Measurements from ENCODE around the gene SNX1. TPM values are rescaled to one million over a fixed set of nuclear protein-coding genes. Genes with fewer than 3 reads are reported as not detected.

Gene SNX1
- total and polyA plus RNA-seq, 2 of the 13 experiments (the other 11 are each of a cell fraction or from before 2014, with no cell fraction given): 29.3 to 60.1 TPM

- BruUV-seq (replicated peaks): TSS peak; percentile 31
- peak; percentile 76 for FAIRE-seq
- peak; percentile 74 for DNase-seq (ENCODE audit: low spot score)
- TF ChIP-seq SIN3A (IDR thresholded peaks at IDR 0.05; ENCODE audit: borderline replicate concordance, low read depth, low read length) (no peak), ZNF709 (CRISPR knock-in tag; IDR thresholded peaks at IDR 0.05) (0 out of 2 replicates have a peak, but pooled peaks have one; percentile 24), GATAD2A (CRISPR knock-in tag; IDR thresholded peaks at IDR 0.05) (peak; percentile 61), ZBTB33 (CRISPR knock-in tag; IDR thresholded peaks at IDR 0.05) (peak; percentile 77), RAD51 (IDR thresholded peaks at IDR 0.05; ENCODE audit: borderline replicate concordance) (peak; percentile 37; the same call in 1 of the 2 replicates), ZNF670 (CRISPR knock-in tag; IDR thresholded peaks at IDR 0.05; ENCODE audit: borderline replicate concordance) (no peak), ZNF501 (CRISPR knock-in tag; IDR thresholded peaks at IDR 0.05) (no peak), TFDP1 (CRISPR knock-in tag; IDR thresholded peaks at IDR 0.05; ENCODE audit: borderline replicate concordance) (peak; percentile 74; the same call in 1 of the 2 replicates), KLF13 (CRISPR knock-in tag; IDR thresholded peaks at IDR 0.05) (no peak), POGK (CRISPR knock-in tag; conservative IDR thresholded peaks at IDR 0.05) (no peak), NFYB (CRISPR knock-in tag; IDR thresholded peaks at IDR 0.05) (no peak), ZMAT5 (CRISPR knock-in tag; IDR thresholded peaks at IDR 0.05; ENCODE audit: borderline replicate concordance, low read depth) (no peak), ZGPAT (CRISPR knock-in tag; IDR thresholded peaks at IDR 0.05) (peak; percentile 60; the same call in 1 of the 2 replicates), SOX13 (IDR thresholded peaks at IDR 0.05) (no peak), SOX13 (CRISPR knock-in tag; conservative IDR thresholded peaks at IDR 0.05 in 1 of 2, IDR thresholded peaks at IDR 0.05 in 1 of 2) (peak in 1 of 2 experiments; percentile 50; a peak in 1 of 4 replicates), ZNF10 (CRISPR knock-in tag; IDR thresholded peaks at IDR 0.05; ENCODE audit: borderline replicate concordance, low read depth) (no peak)
These were observed 24.6 kb upstream of the SNX1 start for GRCh38 chr15:64070965-64071851.

More at GRCh38 chr15:64070965-64071851, 24.6 kb upstream of the SNX1 start:
- 54% methylated on average over 8 of the region's 8 CpGs for WGBS (ENCODE audit: low lambda C conversion rate)
- peaks cover 53% of the 10 kb centered on the region for H3K4me1 ChIP-seq (ENCODE audit: insufficient read depth, low read length)
- no peaks in the 10 kb centered on the region for H3K79me2 ChIP-seq (ENCODE audit: insufficient read depth, low read length)
- peaks cover 3 to 5% of the 10 kb centered on the region in 2 experiments; a peak in 2 of 5 replicates for H3K36me3 ChIP-seq (replicated peaks in 1 of 2; ENCODE audit: control insufficient read depth in 1 of 2, insufficient read depth in 2 of 2, low read length in 2 of 2)
- peak overlapping the region; percentile 12; the same call in 1 of the 2 replicates for H3K4me2 ChIP-seq (ENCODE audit: low read depth, low read length)
- peak overlapping the region; percentile 36 for H3K27ac ChIP-seq (ENCODE audit: extremely low read length, insufficient read depth, low read length)
- H3K9me3 ChIP-seq (ENCODE audit: low read length): no peaks in the 10 kb centered on the region
- no peak overlapping the region for H3K4me3 ChIP-seq (replicated peaks in 1 of 3; ENCODE audit: insufficient read depth in 1 of 3, low read depth in 2 of 3, low read length in 3 of 3)
- no peaks in the 10 kb centered on the region for H4K20me1 ChIP-seq (ENCODE audit: insufficient read depth, low read length)
- POLR2A ChIA-PET: interaction anchor here (0.9 to 6.9 kb wide), 8 partner anchors 18 to 471 kb away, joined by 3 to 88 read pairs (median 4); partner anchors contain the start of genes CIAO2A and SNX1
- H3K9ac ChIP-seq (ENCODE audit: insufficient read depth, low read depth, low read length): no peak overlapping the region
- H3K27me3 ChIP-seq (ENCODE audit: control insufficient read depth in 1 of 2, insufficient read depth in 2 of 2, low read length in 2 of 2): no peaks in the 10 kb centered on the region
- CTCF ChIA-PET (ENCODE audit: low intra/inter-chr PET ratio, low total read pairs): no interaction called here
- in situ Hi-C loops (cut with HindIII; ENCODE audit: extremely low pct_ligation_motif_present, low pct_unique_long_range_greater_than_20kb): no loop called here
- ATAC-seq: peak; percentile 55
- intact Hi-C loops (cut with micrococcal nuclease; ENCODE audit: unreplicated experiment): no loop called here
- H2AFZ ChIP-seq (ENCODE audit: low read length): no peak overlapping the region

Data from HepG2 (cell line).